NCI-H2196 (cell line): ENCODE data around the gene PIK3C2A.

Experiments used
- DNase-seq: peaks from one replicate; lab custom pipeline; 2025; ENCODE audit not compliant: unreplicated experiment; lab: John Stamatoyannopoulos, UW

The PIK3C2A gene

DNA sequence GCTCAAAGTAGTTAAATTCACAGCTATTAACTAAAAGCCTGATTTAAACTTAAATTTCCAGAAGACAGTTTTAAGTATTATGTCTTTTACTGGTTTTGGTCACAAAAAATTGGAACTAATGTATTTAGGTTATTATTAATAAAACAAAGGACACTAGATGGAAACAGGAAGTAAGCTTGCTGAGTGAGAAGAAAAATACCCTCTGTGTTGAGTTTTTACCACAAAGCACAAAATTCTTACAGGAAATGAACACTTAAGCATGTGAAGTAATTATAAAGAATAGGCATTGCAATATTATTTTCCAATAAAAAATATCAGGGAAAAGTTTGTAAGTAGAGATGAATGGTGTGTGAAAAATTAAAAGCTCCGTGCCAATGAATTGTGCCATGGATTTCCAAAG is 46.3 kb downstream of the PIK3C2A start:
- no peak for DNase-seq

DNA sequence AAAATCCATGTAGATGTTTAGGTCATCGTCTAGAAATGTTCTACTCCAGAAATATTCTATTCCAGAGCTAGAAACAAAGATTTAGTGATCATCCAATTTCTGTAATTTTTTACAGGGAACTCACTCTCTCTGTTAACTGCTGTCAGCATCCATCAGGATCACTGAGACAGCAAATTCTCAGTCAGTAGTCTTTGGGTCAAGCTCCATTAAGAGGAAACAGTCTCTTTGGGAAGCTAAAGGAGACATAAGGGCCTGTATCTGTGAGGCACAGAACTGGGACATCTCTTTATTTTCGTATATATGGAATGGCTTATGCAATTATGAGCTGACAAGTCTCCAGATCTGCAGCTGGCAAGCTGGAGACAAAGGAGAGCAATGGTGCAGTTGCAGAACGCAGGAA is 48.3 kb downstream of the PIK3C2A start:
- no peak for DNase-seq
